Endothelial cell of umbilical vein (primary cell): ENCODE data around the gene DTL.

Source experiments
- CTCF ChIP-seq, 2 donors: IDR thresholded peaks; 1 replicate in 1 of 2; 2 replicates in 1 of 2; pipeline ENCODE4 v1.5.1; 2011; ENCODE audit warnings: low read length in 2 of 2, mild to moderate bottlenecking in 2 of 2, moderate library complexity in 2 of 2, control low read depth in 1 of 2, inconsistent platforms in 1 of 2, low read depth in 1 of 2; ENCODE audit not compliant: insufficient read depth in 1 of 2; ENCODE audit errors: extremely low read depth in 1 of 2
- EZH2 ChIP-seq: IDR thresholded peaks from 2 replicates; pipeline ENCODE4 v1.6.1; 2012; ENCODE audit warnings: borderline replicate concordance, low read depth, mild to moderate bottlenecking, moderate library complexity, low read length, inconsistent platforms; ENCODE audit not compliant: severe bottlenecking
- MYC ChIP-seq: IDR thresholded peaks from one replicate; pipeline ENCODE4 v1.6.1; 2011; ENCODE audit warnings: mild to moderate bottlenecking, low read depth, low read length
- POLR2A ChIP-seq: IDR thresholded peaks from 2 replicates; pipeline ENCODE4 v1.6.1; 2012; ENCODE audit warnings: low read depth, mild to moderate bottlenecking, control low read depth, low read length
- POLR2AphosphoS5 ChIP-seq: IDR thresholded peaks from 2 replicates; pipeline ENCODE4 v1.6.1; 2012; ENCODE audit warnings: low read depth, mild to moderate bottlenecking, control low read depth, low read length, moderate library complexity; ENCODE audit not compliant: insufficient read depth

- TF ChIP-seq CTCF (IDR thresholded peaks at IDR 0.05; ENCODE audit: extremely low read depth in 1 of 2, insufficient read depth in 1 of 2, low read depth in 1 of 2, low read length in 2 of 2) = no peak
- TF ChIP-seq EZH2 = no peak
- no peak for TF ChIP-seq POLR2AphosphoS5
- TF ChIP-seq POLR2A = no peak
- TF ChIP-seq MYC = no peak
These were observed 65.7 kb downstream of the DTL start for GRCh38 chr1:212101251-212101650.
